ENCODE results near the gene FASLG. TPM values are rescaled to one million over a fixed set of nuclear protein-coding genes. Genes with fewer than 3 reads are reported as not detected.

FASLG gene
- total RNA-seq, 4 donors from 2014 or later, result 0.33 TPM; not detected in 3

DNA sequence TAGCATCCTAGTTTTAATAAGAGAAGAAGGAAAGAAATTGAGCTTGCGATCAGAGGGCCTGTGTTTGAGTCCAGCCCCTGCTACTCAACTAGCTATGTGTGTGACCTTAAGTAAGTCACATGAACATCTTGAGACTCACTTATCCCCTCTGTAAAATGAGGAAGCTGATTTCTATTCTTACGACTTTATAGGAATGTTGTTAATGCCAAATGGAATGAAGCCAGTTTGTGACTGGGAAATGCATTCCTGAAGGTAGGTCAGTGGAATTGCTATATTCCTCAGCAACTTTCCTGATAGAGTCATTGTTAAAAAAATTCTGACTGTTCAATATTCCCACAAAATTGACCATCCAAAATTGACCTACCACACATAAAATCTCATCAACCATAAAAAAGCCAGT lies 14.9 kb downstream of the FASLG start:
- H3K4me3 ChIP-seq, result no peak overlapping the region
- peaks cover 0 to 2% (median 0%) of the 10 kb centered on the region in 4 donors for H3K9me3 ChIP-seq
- H3K4me1 ChIP-seq, result no peaks in the 10 kb centered on the region
- no peaks in the 10 kb centered on the region for H3K36me3 ChIP-seq
- TF ChIP-seq EP300 (IDR thresholded peaks at IDR 0.05) (no peak), POLR2A (IDR thresholded peaks at IDR 0.05; ENCODE audit: low read depth) (no peak), POLR2AphosphoS5 (IDR thresholded peaks at IDR 0.05) (no peak)
- TF ChIP-seq, protein P1, sequence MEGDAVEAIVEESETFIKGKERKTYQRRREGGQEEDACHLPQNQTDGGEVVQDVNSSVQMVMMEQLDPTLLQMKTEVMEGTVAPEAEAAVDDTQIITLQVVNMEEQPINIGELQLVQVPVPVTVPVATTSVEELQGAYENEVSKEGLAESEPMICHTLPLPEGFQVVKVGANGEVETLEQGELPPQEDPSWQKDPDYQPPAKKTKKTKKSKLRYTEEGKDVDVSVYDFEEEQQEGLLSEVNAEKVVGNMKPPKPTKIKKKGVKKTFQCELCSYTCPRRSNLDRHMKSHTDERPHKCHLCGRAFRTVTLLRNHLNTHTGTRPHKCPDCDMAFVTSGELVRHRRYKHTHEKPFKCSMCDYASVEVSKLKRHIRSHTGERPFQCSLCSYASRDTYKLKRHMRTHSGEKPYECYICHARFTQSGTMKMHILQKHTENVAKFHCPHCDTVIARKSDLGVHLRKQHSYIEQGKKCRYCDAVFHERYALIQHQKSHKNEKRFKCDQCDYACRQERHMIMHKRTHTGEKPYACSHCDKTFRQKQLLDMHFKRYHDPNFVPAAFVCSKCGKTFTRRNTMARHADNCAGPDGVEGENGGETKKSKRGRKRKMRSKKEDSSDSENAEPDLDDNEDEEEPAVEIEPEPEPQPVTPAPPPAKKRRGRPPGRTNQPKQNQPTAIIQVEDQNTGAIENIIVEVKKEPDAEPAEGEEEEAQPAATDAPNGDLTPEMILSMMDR (IDR thresholded peaks at IDR 0.05), result no peak
- WGBS, result 71% methylated on average over 2 of the region's 2 CpGs
- intact Hi-C loops (cut with DNase I), result no loop called here
- H3K27ac ChIP-seq (replicated peaks in 1 of 4), result no peak overlapping the region
- no peak for DNase-seq (ENCODE audit: extremely low spot score)
- no peaks in the 10 kb centered on the region for H3K27me3 ChIP-seq

DNA sequence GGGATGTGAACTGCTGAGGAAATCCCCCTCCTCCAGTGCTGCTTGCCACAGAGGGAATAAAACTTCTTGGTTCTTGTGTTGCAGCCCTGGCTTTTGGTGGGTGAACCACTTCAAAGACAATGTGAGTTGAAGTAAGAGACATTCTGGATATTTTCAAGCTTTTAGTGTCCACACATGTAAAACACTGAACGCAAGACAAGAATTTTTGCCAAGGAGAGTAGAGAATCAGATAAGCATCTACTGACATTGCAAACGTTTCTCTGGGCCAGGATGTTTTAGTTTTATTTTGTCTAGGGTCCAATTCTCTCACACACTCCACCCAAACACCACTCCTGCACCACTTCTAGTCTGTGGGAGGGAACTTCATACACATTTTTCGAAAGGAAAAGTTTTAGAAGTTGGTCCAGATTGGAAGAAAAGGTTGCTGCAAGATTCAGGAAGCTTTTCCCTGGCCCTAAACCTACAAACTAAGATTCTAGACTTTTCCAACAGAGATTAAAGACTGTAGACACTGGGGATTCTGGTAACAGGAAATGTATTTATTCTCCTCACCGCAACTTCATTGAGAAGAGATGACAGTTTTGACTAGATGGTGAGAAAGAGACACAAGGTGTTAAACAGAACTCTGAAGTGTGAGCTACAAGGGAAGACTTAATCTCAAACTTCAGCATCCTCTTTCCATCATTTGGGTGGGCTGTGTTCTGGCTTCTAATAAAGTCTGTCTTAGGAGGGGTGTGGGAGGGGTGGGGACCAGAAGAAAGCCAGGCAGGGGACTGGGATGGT lies 16.1 kb downstream of the FASLG start:
- no peak overlapping the region for H3K4me3 ChIP-seq
- intact Hi-C loops (cut with DNase I), result no loop called here
- H3K9me3 ChIP-seq, result peaks cover 0 to 11% (median 3%) of the 10 kb centered on the region in 4 donors
- WGBS, result 35% methylated on average over 4 of the region's 4 CpGs
- no peaks in the 10 kb centered on the region for H3K27me3 ChIP-seq
- no peaks in the 10 kb centered on the region for H3K4me1 ChIP-seq
- H3K36me3 ChIP-seq, result no peaks in the 10 kb centered on the region
- TF ChIP-seq EP300 (IDR thresholded peaks at IDR 0.05), result no peak
- no peak for TF ChIP-seq POLR2AphosphoS5 (IDR thresholded peaks at IDR 0.05)
- TF ChIP-seq, protein P1 (IDR thresholded peaks at IDR 0.05), result no peak
- TF ChIP-seq POLR2A (IDR thresholded peaks at IDR 0.05; ENCODE audit: low read depth), result no peak
- no peak for DNase-seq (ENCODE audit: extremely low spot score)
- H3K27ac ChIP-seq (replicated peaks in 1 of 4), result no peak overlapping the region

DNA sequence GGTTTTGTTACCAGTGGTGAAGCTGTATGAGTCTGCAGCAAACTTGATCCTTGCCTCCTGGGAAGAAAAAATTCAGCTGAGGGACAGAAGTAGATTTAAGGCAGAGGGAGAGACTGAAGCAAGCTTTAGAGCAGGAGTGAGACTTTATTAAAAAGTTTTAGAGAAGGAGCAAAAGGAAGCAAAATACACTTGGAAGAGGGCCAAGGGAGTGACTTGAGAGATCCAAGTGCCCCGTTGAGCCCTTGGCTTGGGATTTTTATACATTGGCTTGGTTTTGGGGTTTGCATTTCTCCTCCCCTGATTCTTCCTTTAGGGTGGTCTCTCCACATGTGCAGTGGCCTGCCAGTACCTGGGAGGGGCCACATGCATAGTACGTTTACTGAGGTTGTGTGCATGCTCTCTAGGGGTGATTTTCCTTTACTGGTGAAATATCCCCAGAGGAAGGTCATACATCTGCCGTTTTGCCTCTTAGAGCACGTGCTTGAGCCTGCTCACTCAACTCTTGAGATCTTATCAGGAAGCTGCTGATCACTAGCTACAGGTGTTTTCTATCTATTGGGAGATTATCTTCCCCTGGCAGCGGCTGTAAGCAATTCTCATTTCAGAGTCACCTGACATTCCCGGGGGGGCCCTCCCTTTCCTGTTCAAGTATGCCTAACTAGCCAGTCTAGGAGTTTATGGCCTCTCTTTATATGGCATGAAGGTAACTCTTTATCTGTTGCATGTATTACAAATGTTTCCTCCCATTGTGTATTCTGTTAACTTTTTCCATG lies 20.3 kb downstream of the FASLG start:
- Histone ChIP-seq H3K4me3 (no peak overlapping the region), H3K4me1 (no peaks in the 10 kb centered on the region), H3K27ac (replicated peaks in 1 of 4) (no peak overlapping the region), H3K36me3 (no peaks in the 10 kb centered on the region), H3K27me3 (no peaks in the 10 kb centered on the region), H3K9me3 (peaks cover 0 to 11% (median 3%) of the 10 kb centered on the region in 4 donors)
- 25% methylated on average over 6 of the region's 6 CpGs for WGBS
- intact Hi-C loops (cut with DNase I), result no loop called here
- TF ChIP-seq POLR2AphosphoS5 (IDR thresholded peaks at IDR 0.05) (no peak), EP300 (IDR thresholded peaks at IDR 0.05) (no peak), POLR2A (IDR thresholded peaks at IDR 0.05; ENCODE audit: low read depth) (no peak)
- TF ChIP-seq, protein P1 (IDR thresholded peaks at IDR 0.05), result no peak
- DNase-seq (ENCODE audit: extremely low spot score), result no peak

DNA sequence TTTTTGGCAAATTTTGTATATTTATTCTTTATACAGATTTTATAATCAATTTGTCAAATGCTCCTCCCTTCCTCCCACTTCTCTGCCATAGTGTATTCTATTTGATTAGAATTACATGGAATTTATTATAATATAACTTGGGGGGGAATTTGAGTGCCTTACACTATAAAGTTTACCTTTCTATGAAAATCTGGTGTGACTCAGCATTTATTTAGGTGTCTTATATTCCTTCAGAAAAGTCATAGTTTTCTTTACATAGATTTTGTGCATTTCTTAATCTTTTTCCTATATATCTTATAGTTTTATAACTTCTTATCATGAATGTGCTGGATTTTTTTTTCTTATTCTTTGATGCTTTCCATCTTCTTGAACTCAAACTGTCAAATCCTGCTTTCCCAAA lies 21.3 kb downstream of the FASLG start:
- no peak overlapping the region for H3K4me3 ChIP-seq
- H3K36me3 ChIP-seq, result no peaks in the 10 kb centered on the region
- H3K9me3 ChIP-seq, result peaks cover 0 to 11% (median 3%) of the 10 kb centered on the region in 4 donors
- H3K4me1 ChIP-seq, result no peaks in the 10 kb centered on the region
- DNase-seq (ENCODE audit: extremely low spot score), result no peak
- no peaks in the 10 kb centered on the region for H3K27me3 ChIP-seq
- H3K27ac ChIP-seq (replicated peaks in 1 of 4), result no peak overlapping the region
- no peak for TF ChIP-seq POLR2AphosphoS5 (IDR thresholded peaks at IDR 0.05)
- TF ChIP-seq POLR2A (IDR thresholded peaks at IDR 0.05; ENCODE audit: low read depth), result no peak
- TF ChIP-seq EP300 (IDR thresholded peaks at IDR 0.05), result no peak
- TF ChIP-seq, protein P1 (IDR thresholded peaks at IDR 0.05), result no peak
- intact Hi-C loops (cut with DNase I), result no loop called here
